H1 (cell line): Measurements from ENCODE around the gene CACNB1. TPM values are rescaled to one million over a fixed set of nuclear protein-coding genes. Genes with fewer than 3 reads are reported as not detected.

Experiments used
- BCL11A ChIP-seq, 2 experiments: IDR thresholded peaks; one replicate each; pipeline ENCODE4 v1.6.1; 2011; ENCODE audit warnings: low read depth in 2 of 2, low read length in 2 of 2, mild to moderate bottlenecking in 2 of 2
- EP300 ChIP-seq, 2 experiments: IDR thresholded peaks; 1 replicate in 1 of 2; 2 replicates in 1 of 2; pipeline ENCODE4 v1.6.1; 2011 to 2012; ENCODE audit warnings: low read depth in 2 of 2, low read length in 2 of 2, mild to moderate bottlenecking in 2 of 2, borderline replicate concordance in 1 of 2, inconsistent platforms in 1 of 2, moderate library complexity in 1 of 2
- HDAC2 ChIP-seq, 2 experiments: fragments of 300-600 bp in 1 of 2; sonication (generic) in 1 of 2; IDR thresholded peaks; 2 replicates each; pipeline ENCODE4 v1.6.1; 2011 to 2012; ENCODE audit warnings: low read depth in 2 of 2, low read length in 2 of 2, mild to moderate bottlenecking in 2 of 2, moderate library complexity in 2 of 2, borderline replicate concordance in 1 of 2, inconsistent platforms in 1 of 2
- JUN ChIP-seq: IDR thresholded peaks from 2 replicates; pipeline ENCODE4 v1.6.1; 2011; ENCODE audit warnings: low read depth, mild to moderate bottlenecking, improper control_type of control experiment, low read length
- SIRT6 ChIP-seq: IDR thresholded peaks from one replicate; pipeline ENCODE4 v1.7.1; 2012; ENCODE audit warnings: low read length, inconsistent platforms
- SIX5 ChIP-seq: IDR thresholded peaks from 2 replicates; pipeline ENCODE4 v1.6.1; 2011; ENCODE audit warnings: mild to moderate bottlenecking, low read depth, low read length
- SUZ12 ChIP-seq: fragments of 200-600 bp; sonication (generic); IDR thresholded peaks from 2 replicates; pipeline ENCODE4 v1.6.1; 2012; ENCODE audit warnings: mild to moderate bottlenecking, inconsistent platforms, low read length, moderate library complexity, mixed read lengths
- YY1 ChIP-seq: IDR thresholded peaks from 2 replicates; pipeline ENCODE4 v1.6.1; 2011; ENCODE audit warnings: low read depth, mild to moderate bottlenecking, low read length
- polyA plus RNA-seq, 7 experiments: library from polyadenylated mRNA; depleted of rRNA in 3 of 7; stranded (reverse) in 5 of 7; unstranded in 2 of 7; fragments of >200 nt in 5 of 7; fragments of 200-250 nt in 2 of 7; gene quantifications; 1 replicate in 5 of 7; 2 replicates in 1 of 7; 4 replicates in 1 of 7; pipeline versions ENCODE4 v1.2.1 to v1.2.3, GENCODE V29; 2011 to 2013; ENCODE audit warnings: missing spikeins in 2 of 7, mixed read lengths in 2 of 7
- total RNA-seq: library from RNA; stranded (reverse); fragmentation: NEBNext Ultra II Directional; extraction: Animal tissue kit (Norgen Biotek cat#: 25700); gene quantifications from 2 replicates; pipeline ENCODE4 v1.2.1, GENCODE V29; 2021
- TF ChIP-seq, protein P1 (sequence below): fragments of 300-600 bp; sonication (generic); IDR thresholded peaks from 2 replicates; pipeline ENCODE4 v1.7.1; 2012; ENCODE audit warnings: low read length, moderate library complexity, mild to moderate bottlenecking, inconsistent platforms; ENCODE audit not compliant: insufficient replicate concordance

Gene CACNB1
- total and polyA plus RNA-seq, 2 of the 8 experiments (the other 6 are each of a cell fraction or from before 2014, with no cell fraction given): 7.2 to 17.8 TPM

DNA sequence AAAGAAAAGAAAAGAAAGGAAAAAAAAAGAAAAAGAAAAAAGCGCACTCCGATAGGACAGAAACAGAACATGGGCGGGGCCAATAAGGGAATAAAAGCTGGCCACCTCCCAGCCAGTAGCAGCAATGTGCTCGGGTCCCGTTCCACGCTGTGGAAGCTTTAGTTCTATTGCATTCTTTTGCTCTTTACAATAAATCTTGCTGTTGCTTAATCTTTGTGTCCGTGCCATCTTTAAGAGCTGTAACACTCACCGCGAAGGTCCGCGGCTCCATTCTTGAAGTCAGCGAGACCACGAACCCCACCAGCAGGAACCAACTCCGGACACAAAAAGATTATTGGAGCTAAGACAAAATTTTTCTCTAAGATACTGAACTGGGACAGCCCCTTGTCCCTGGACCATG, 28.4 kb downstream of the CACNB1 start (continued):
- TF ChIP-seq, protein P1, sequence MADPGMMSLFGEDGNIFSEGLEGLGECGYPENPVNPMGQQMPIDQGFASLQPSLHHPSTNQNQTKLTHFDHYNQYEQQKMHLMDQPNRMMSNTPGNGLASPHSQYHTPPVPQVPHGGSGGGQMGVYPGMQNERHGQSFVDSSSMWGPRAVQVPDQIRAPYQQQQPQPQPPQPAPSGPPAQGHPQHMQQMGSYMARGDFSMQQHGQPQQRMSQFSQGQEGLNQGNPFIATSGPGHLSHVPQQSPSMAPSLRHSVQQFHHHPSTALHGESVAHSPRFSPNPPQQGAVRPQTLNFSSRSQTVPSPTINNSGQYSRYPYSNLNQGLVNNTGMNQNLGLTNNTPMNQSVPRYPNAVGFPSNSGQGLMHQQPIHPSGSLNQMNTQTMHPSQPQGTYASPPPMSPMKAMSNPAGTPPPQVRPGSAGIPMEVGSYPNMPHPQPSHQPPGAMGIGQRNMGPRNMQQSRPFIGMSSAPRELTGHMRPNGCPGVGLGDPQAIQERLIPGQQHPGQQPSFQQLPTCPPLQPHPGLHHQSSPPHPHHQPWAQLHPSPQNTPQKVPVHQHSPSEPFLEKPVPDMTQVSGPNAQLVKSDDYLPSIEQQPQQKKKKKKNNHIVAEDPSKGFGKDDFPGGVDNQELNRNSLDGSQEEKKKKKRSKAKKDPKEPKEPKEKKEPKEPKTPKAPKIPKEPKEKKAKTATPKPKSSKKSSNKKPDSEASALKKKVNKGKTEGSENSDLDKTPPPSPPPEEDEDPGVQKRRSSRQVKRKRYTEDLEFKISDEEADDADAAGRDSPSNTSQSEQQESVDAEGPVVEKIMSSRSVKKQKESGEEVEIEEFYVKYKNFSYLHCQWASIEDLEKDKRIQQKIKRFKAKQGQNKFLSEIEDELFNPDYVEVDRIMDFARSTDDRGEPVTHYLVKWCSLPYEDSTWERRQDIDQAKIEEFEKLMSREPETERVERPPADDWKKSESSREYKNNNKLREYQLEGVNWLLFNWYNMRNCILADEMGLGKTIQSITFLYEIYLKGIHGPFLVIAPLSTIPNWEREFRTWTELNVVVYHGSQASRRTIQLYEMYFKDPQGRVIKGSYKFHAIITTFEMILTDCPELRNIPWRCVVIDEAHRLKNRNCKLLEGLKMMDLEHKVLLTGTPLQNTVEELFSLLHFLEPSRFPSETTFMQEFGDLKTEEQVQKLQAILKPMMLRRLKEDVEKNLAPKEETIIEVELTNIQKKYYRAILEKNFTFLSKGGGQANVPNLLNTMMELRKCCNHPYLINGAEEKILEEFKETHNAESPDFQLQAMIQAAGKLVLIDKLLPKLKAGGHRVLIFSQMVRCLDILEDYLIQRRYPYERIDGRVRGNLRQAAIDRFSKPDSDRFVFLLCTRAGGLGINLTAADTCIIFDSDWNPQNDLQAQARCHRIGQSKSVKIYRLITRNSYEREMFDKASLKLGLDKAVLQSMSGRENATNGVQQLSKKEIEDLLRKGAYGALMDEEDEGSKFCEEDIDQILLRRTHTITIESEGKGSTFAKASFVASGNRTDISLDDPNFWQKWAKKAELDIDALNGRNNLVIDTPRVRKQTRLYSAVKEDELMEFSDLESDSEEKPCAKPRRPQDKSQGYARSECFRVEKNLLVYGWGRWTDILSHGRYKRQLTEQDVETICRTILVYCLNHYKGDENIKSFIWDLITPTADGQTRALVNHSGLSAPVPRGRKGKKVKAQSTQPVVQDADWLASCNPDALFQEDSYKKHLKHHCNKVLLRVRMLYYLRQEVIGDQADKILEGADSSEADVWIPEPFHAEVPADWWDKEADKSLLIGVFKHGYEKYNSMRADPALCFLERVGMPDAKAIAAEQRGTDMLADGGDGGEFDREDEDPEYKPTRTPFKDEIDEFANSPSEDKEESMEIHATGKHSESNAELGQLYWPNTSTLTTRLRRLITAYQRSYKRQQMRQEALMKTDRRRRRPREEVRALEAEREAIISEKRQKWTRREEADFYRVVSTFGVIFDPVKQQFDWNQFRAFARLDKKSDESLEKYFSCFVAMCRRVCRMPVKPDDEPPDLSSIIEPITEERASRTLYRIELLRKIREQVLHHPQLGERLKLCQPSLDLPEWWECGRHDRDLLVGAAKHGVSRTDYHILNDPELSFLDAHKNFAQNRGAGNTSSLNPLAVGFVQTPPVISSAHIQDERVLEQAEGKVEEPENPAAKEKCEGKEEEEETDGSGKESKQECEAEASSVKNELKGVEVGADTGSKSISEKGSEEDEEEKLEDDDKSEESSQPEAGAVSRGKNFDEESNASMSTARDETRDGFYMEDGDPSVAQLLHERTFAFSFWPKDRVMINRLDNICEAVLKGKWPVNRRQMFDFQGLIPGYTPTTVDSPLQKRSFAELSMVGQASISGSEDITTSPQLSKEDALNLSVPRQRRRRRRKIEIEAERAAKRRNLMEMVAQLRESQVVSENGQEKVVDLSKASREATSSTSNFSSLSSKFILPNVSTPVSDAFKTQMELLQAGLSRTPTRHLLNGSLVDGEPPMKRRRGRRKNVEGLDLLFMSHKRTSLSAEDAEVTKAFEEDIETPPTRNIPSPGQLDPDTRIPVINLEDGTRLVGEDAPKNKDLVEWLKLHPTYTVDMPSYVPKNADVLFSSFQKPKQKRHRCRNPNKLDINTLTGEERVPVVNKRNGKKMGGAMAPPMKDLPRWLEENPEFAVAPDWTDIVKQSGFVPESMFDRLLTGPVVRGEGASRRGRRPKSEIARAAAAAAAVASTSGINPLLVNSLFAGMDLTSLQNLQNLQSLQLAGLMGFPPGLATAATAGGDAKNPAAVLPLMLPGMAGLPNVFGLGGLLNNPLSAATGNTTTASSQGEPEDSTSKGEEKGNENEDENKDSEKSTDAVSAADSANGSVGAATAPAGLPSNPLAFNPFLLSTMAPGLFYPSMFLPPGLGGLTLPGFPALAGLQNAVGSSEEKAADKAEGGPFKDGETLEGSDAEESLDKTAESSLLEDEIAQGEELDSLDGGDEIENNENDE: no peak
- TF ChIP-seq JUN: no peak
- TF ChIP-seq EP300 (IDR thresholded peaks at IDR 0.05; ENCODE audit: borderline replicate concordance in 1 of 2, low read depth in 2 of 2, low read length in 2 of 2): no peak
- no peak for TF ChIP-seq SUZ12
- no peak for TF ChIP-seq HDAC2 (IDR thresholded peaks at IDR 0.05; ENCODE audit: borderline replicate concordance in 1 of 2, low read depth in 2 of 2, low read length in 2 of 2)
- TF ChIP-seq YY1: no peak
- TF ChIP-seq SIX5: no peak
- no peak for TF ChIP-seq SIRT6
- no peak for TF ChIP-seq BCL11A (IDR thresholded peaks at IDR 0.05; ENCODE audit: low read depth in 2 of 2, low read length in 2 of 2)
